HG02678 (cell line): ENCODE results near the gene PTPN1.
"Not testable (repeated sequence)": the region's sequence is repeated elsewhere in the genome, so short reads cannot be mapped to it uniquely, and the experiment has no call there.

ENCODE experiments used
- ATAC-seq: cut with Tn5 transposase; IDR thresholded peaks from one replicate; pipeline ENCODE4 v1.9.1; 2021; ENCODE audit warnings: mild to moderate bottlenecking, moderate library complexity; ENCODE audit not compliant: unreplicated experiment

PTPN1 gene

GRCh38 chr20:50527068-50527605 is 17.0 kb downstream of the PTPN1 start:
- ATAC-seq = no peak

- ATAC-seq = no peak
Observed at GRCh38 chr20:50528129-50528528, 17.9 kb downstream of the PTPN1 start.

- peak; percentile 60 for ATAC-seq
Observed at GRCh38 chr20:50528804-50529351, 18.7 kb downstream of the PTPN1 start.

- no peak for ATAC-seq
Observed at GRCh38 chr20:50532221-50532620, 22.0 kb downstream of the PTPN1 start.

GRCh38 chr20:50533061-50533460 is 22.9 kb downstream of the PTPN1 start:
- ATAC-seq = no peak

GRCh38 chr20:50533464-50533863 is 23.3 kb downstream of the PTPN1 start:
- ATAC-seq = no peak

GRCh38 chr20:50534567-50534966 is 24.4 kb downstream of the PTPN1 start:
- no peak for ATAC-seq

GRCh38 chr20:50535162-50535561 is 25.0 kb downstream of the PTPN1 start:
- ATAC-seq = no peak

- ATAC-seq = no peak
Observed at GRCh38 chr20:50536333-50536732, 26.1 kb downstream of the PTPN1 start.

- ATAC-seq = no peak
Observed at GRCh38 chr20:50537546-50538201, 27.5 kb downstream of the PTPN1 start.

GRCh38 chr20:50538276-50538675 is 28.1 kb downstream of the PTPN1 start:
- no peak for ATAC-seq

- not testable (repeated sequence) for ATAC-seq
Observed at GRCh38 chr20:50539798-50540197, 29.6 kb downstream of the PTPN1 start.

GRCh38 chr20:50540620-50541605 is 30.7 kb downstream of the PTPN1 start:
- ATAC-seq = no peak

- peak; percentile 69 for ATAC-seq
Observed at GRCh38 chr20:50541606-50542041, 31.4 kb downstream of the PTPN1 start.

GRCh38 chr20:50543326-50543725 is 33.1 kb downstream of the PTPN1 start:
- ATAC-seq = no peak

- no peak for ATAC-seq
Observed at GRCh38 chr20:50545126-50545525, 34.9 kb downstream of the PTPN1 start.

- ATAC-seq = peak; percentile 57
Observed at GRCh38 chr20:50546729-50547314, 36.6 kb downstream of the PTPN1 start.

GRCh38 chr20:50547964-50548363 is 37.8 kb downstream of the PTPN1 start:
- ATAC-seq = no peak

GRCh38 chr20:50548396-50548795 is 38.2 kb downstream of the PTPN1 start:
- ATAC-seq = no peak

- no peak for ATAC-seq
Observed at GRCh38 chr20:50550531-50550930, 40.3 kb downstream of the PTPN1 start.

GRCh38 chr20:50551288-50551687 is 41.1 kb downstream of the PTPN1 start:
- no peak for ATAC-seq
